Loucy (cell line): ENCODE measurements around the gene PNPLA1.
A peak's percentile ranks its signal among the peaks of the same experiment; 100 is the strongest.

Experiments used
- H2AFZ ChIP-seq: fragments of 200-600 bp; sonication (generic); 2 replicates; pipeline ENCODE4 v1.6.0; 2016; ENCODE audit warnings: antibody characterized with exemption, mild to moderate bottlenecking, low read length, moderate library complexity
- H3F3A ChIP-seq: fragments of 200-600 bp; 2 replicates; pipeline ENCODE4 v1.6.0; 2016; ENCODE audit warnings: antibody characterized with exemption, low read depth, mild to moderate bottlenecking
- H3K27me3 ChIP-seq: fragments of 200-600 bp; sonication (generic); 2 replicates; pipeline ENCODE4 v1.6.1; 2014; ENCODE audit warnings: low read length, mild to moderate bottlenecking; ENCODE audit not compliant: insufficient read depth, poor library complexity, severe bottlenecking
- H3K36me3 ChIP-seq: fragments of 200-600 bp; sonication (generic); 2 replicates; pipeline ENCODE4 v1.6.1; 2016; ENCODE audit warnings: low read length; ENCODE audit not compliant: insufficient read depth
- H3K4me1 ChIP-seq: fragments of 200-600 bp; sonication (generic); 2 replicates; pipeline ENCODE4 v1.5.1; 2014; ENCODE audit warnings: low read length, mild to moderate bottlenecking; ENCODE audit not compliant: insufficient read depth, poor library complexity, severe bottlenecking
- H3K4me2 ChIP-seq: fragments of 200-600 bp; sonication (generic); 2 replicates; pipeline ENCODE4 v1.6.0; 2014; ENCODE audit warnings: antibody characterized with exemption, low read length, low read depth, mild to moderate bottlenecking; ENCODE audit not compliant: poor library complexity, severe bottlenecking
- H3K4me3 ChIP-seq: fragments of 200-600 bp; sonication (generic); 2 replicates; pipeline ENCODE4 v1.5.1; 2014; ENCODE audit warnings: low read length, mild to moderate bottlenecking, mixed read lengths; ENCODE audit not compliant: poor library complexity, severe bottlenecking
- H3K79me2 ChIP-seq: fragments of 200-600 bp; sonication (generic); 2 replicates; pipeline ENCODE4 v1.6.1; 2014; ENCODE audit warnings: low read length; ENCODE audit not compliant: insufficient read depth
- H3K9ac ChIP-seq: fragments of 200-600 bp; sonication (generic); 2 replicates; pipeline ENCODE4 v1.6.0; 2014; ENCODE audit warnings: mild to moderate bottlenecking, low read depth, low read length, moderate library complexity; ENCODE audit not compliant: poor library complexity, severe bottlenecking
- H3K9me2 ChIP-seq: fragments of 200-600 bp; sonication (generic); replicated peaks from 2 replicates; pipeline ENCODE4 v1.6.1; 2016; ENCODE audit warnings: low read depth, low read length, mixed read lengths
- H3K9me3 ChIP-seq: fragments of 200-600 bp; sonication (generic); 2 replicates; pipeline ENCODE4 v1.6.1; 2014; ENCODE audit warnings: mild to moderate bottlenecking, antibody characterized with exemption, low read length, low read depth; ENCODE audit not compliant: insufficient read depth
- H4K20me1 ChIP-seq: fragments of 200-600 bp; sonication (generic); 2 replicates; pipeline ENCODE4 v1.6.0; 2014; ENCODE audit warnings: antibody characterized with exemption, low read length, mild to moderate bottlenecking; ENCODE audit not compliant: insufficient read depth, poor library complexity, severe bottlenecking
- CTCF ChIP-seq: fragments of 200-600 bp; sonication (generic); conservative IDR thresholded peaks from 2 replicates; pipeline ENCODE4 v1.5.1; 2014; ENCODE audit warnings: mild to moderate bottlenecking, antibody characterized with exemption, low read length
- EZH2phosphoT487 ChIP-seq: fragments of 200-600 bp; IDR thresholded peaks from 2 replicates; pipeline ENCODE4 v1.6.1; 2018; ENCODE audit warnings: antibody characterized with exemption, mild to moderate bottlenecking, moderate library complexity, borderline replicate concordance

Gene PNPLA1

GRCh38 chr6:36302227-36302976 lies 32.5 kb downstream of the PNPLA1 start:
- H3K9me2 ChIP-seq: no peaks in the 10 kb centered on the region
- no peak overlapping the region for H3K4me2 ChIP-seq
- H3F3A ChIP-seq: no peaks in the 10 kb centered on the region
- H3K4me1 ChIP-seq: no peaks in the 10 kb centered on the region
- peak; percentile 100 for TF ChIP-seq CTCF
- TF ChIP-seq EZH2phosphoT487: no peak
- H4K20me1 ChIP-seq: no peaks in the 10 kb centered on the region
- 0 out of 2 replicates have a peak overlapping the region, but pooled peaks have one; percentile 67 for H2AFZ ChIP-seq
- no peaks in the 10 kb centered on the region for H3K79me2 ChIP-seq
- no peaks in the 10 kb centered on the region for H3K36me3 ChIP-seq
- no peak overlapping the region for H3K4me3 ChIP-seq
- no peaks in the 10 kb centered on the region for H3K27me3 ChIP-seq
- H3K9me3 ChIP-seq: no peaks in the 10 kb centered on the region
- no peak overlapping the region for H3K9ac ChIP-seq

GRCh38 chr6:36305885-36306284 lies 36.0 kb downstream of the PNPLA1 start:
- H4K20me1 ChIP-seq: no peaks in the 10 kb centered on the region
- no peaks in the 10 kb centered on the region for H3K9me3 ChIP-seq
- no peaks in the 10 kb centered on the region for H3K4me1 ChIP-seq
- no peak for TF ChIP-seq EZH2phosphoT487
- no peak for TF ChIP-seq CTCF
- no peaks in the 10 kb centered on the region for H3K79me2 ChIP-seq
- no peaks in the 10 kb centered on the region for H3K9me2 ChIP-seq
- H3F3A ChIP-seq: no peaks in the 10 kb centered on the region
- H3K4me3 ChIP-seq: no peak overlapping the region
- no peaks in the 10 kb centered on the region for H3K36me3 ChIP-seq
- H2AFZ ChIP-seq: no peak overlapping the region
- no peak overlapping the region for H3K4me2 ChIP-seq
- H3K27me3 ChIP-seq: no peaks in the 10 kb centered on the region
- H3K9ac ChIP-seq: no peak overlapping the region

- no peak overlapping the region for H2AFZ ChIP-seq
- H3K27me3 ChIP-seq: no peaks in the 10 kb centered on the region
- H3K4me3 ChIP-seq: no peak overlapping the region
- H3K79me2 ChIP-seq: no peaks in the 10 kb centered on the region
- no peak overlapping the region for H3K9ac ChIP-seq
- no peak overlapping the region for H3K4me2 ChIP-seq
- H3F3A ChIP-seq: no peaks in the 10 kb centered on the region
- no peaks in the 10 kb centered on the region for H3K4me1 ChIP-seq
- H3K9me2 ChIP-seq: no peaks in the 10 kb centered on the region
- no peaks in the 10 kb centered on the region for H3K9me3 ChIP-seq
- H4K20me1 ChIP-seq: no peaks in the 10 kb centered on the region
- TF ChIP-seq EZH2phosphoT487 (no peak), CTCF (no peak)
- H3K36me3 ChIP-seq: no peaks in the 10 kb centered on the region
These were observed 36.5 kb downstream of the PNPLA1 start for GRCh38 chr6:36306375-36306774.
